Ishikawa (cell line): Measurements from ENCODE around the gene SYCE1L.

Experiments
- CEBPB ChIP-seq: IDR thresholded peaks from 2 replicates; pipeline ENCODE4 v1.6.1; 2012
- EGR1 ChIP-seq: IDR thresholded peaks from 2 replicates; pipeline ENCODE4 v1.6.1; 2012
- MAX ChIP-seq: IDR thresholded peaks from 2 replicates; pipeline ENCODE4 v1.6.1; 2012
- REST ChIP-seq: IDR thresholded peaks from 2 replicates; pipeline ENCODE4 v1.6.1; 2012; ENCODE audit warnings: low read depth, mild to moderate bottlenecking
- TAF1 ChIP-seq: IDR thresholded peaks from 2 replicates; pipeline ENCODE4 v1.6.1; 2012; ENCODE audit warnings: low read depth, mild to moderate bottlenecking
- YY1 ChIP-seq: IDR thresholded peaks from 2 replicates; pipeline ENCODE4 v1.6.1; 2012; ENCODE audit warnings: low read depth
- ZBTB7A ChIP-seq: IDR thresholded peaks from 2 replicates; pipeline ENCODE4 v1.6.1; 2012; ENCODE audit warnings: low read depth

GRCh38 chr16:77165006-77165405 is 34.2 kb upstream of the SYCE1L start:
- TF ChIP-seq CEBPB (no peak), TAF1 (no peak), EGR1 (no peak), MAX (no peak), REST (no peak), YY1 (no peak), ZBTB7A (no peak)
